Choroid plexus epithelial cell (primary cell): Measurements from ENCODE around the gene PFN2.
"Not testable (repeated sequence)": the region's sequence is repeated elsewhere in the genome, so short reads cannot be mapped to it uniquely, and the experiment has no call there.

Source experiments
- DNase-seq: peaks from one replicate; pipeline ENCODE4 v3.0.0-alpha.2; 2010; ENCODE audit warnings: low read depth
- H3K4me3 ChIP-seq: 2 replicates; pipeline ENCODE4 v1.5.1; 2011; ENCODE audit warnings: low read depth, mild to moderate bottlenecking, control low read depth, low read length, moderate library complexity
- TF ChIP-seq, protein P1 (sequence below): conservative IDR thresholded peaks from 2 replicates; pipeline ENCODE4 v1.5.1; 2011; ENCODE audit warnings: low read depth, mild to moderate bottlenecking, control low read depth, inconsistent platforms, low read length, moderate library complexity

PFN2 gene

DNA sequence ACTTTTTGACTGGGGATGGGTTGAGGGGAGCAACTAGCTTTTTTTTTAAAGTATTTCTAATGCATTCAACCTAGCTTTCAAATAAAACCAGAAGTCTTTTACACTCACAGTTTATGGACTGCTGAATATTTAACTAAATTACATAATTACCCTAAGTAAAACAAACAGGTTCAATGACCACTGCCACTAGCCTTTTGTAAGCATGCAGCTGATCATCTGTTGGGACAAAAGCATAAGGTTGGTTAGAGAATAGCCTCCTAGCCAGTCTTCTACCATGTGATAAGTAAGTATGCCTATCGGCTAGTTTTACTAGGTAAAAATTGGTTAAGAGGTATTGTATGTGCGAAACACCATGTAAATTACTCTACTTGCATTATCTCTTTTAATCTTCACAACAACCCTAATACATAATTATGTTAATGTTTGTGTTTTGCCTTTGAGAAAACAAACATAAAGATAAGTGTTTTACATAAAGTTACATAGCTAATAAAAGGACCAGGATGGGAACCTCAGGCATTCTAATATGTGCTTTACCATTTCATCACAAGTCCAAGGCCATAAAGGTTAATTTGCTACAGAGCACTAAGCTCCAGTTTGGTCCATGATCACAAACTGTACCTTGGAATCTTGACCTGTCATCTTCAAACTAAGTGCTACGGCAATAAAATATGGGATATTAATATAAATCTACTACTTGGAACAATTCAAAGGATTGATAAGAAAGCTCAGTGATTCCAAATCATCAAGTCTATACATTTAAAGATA lies 13.2 kb downstream of the PFN2 start:
- no peak overlapping the region for H3K4me3 ChIP-seq
- TF ChIP-seq, protein P1, sequence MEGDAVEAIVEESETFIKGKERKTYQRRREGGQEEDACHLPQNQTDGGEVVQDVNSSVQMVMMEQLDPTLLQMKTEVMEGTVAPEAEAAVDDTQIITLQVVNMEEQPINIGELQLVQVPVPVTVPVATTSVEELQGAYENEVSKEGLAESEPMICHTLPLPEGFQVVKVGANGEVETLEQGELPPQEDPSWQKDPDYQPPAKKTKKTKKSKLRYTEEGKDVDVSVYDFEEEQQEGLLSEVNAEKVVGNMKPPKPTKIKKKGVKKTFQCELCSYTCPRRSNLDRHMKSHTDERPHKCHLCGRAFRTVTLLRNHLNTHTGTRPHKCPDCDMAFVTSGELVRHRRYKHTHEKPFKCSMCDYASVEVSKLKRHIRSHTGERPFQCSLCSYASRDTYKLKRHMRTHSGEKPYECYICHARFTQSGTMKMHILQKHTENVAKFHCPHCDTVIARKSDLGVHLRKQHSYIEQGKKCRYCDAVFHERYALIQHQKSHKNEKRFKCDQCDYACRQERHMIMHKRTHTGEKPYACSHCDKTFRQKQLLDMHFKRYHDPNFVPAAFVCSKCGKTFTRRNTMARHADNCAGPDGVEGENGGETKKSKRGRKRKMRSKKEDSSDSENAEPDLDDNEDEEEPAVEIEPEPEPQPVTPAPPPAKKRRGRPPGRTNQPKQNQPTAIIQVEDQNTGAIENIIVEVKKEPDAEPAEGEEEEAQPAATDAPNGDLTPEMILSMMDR = no peak
- no peak for DNase-seq

DNA sequence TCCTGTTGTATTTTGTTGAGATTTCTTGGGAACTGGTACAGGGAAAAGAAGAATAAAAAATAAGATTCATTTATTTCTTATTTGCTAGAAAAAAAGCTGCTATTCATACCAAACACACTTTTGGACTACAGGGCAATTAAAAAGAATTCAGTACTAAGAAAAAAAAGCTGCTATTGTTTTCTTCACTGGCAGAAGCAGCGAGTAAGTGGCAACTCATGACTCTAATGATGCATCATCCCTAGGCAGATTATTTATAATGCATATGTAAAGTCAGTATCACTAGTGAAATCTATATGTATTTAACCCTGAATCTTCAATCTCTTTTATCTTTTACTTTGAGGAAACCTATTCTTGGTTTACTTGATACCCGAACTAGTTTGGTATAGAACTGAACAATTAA lies 15.2 kb downstream of the PFN2 start:
- no peak for DNase-seq
- H3K4me3 ChIP-seq = no peak overlapping the region
- TF ChIP-seq, protein P1 = no peak

DNA sequence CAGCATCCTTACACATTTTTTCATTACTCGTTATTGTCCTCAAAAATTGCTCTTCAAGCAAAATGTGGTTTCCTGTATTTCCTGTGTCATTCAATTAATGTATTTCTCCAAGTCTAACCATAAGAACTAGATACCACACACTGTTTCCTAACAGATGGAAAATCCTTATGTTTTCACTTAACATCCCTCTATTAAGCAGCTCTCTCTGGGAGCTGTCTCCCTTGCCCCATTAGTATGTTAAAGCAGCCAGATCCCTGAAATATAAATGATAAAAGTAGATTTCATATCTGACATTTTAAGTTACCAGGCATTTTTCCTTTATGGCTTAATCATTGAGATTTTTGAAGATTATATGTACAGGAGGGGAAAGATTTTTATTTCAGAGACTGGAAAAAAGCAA lies 15.9 kb downstream of the PFN2 start:
- TF ChIP-seq, protein P1 = no peak
- DNase-seq = no peak
- no peak overlapping the region for H3K4me3 ChIP-seq

DNA sequence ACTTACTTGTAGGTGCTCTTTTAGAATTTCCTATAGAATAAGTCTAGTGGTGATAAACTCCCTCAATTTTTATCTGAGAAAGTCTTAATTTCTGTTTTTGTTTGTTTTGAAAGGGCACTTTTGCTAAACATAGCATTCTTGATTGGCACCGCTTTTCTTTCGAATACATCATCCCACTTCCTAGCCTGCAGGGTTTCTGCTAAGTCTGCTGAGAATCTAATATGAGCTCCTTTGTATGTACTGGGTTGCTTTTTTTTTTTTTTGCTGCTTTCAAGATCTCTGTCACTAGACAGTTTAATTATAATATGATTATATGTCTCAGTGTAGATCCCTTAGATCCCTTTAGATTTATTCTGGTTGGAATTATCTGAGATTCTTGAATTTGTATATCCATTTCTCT lies 21.5 kb downstream of the PFN2 start:
- TF ChIP-seq, protein P1 = no peak
- no peak overlapping the region for H3K4me3 ChIP-seq
- DNase-seq = no peak

DNA sequence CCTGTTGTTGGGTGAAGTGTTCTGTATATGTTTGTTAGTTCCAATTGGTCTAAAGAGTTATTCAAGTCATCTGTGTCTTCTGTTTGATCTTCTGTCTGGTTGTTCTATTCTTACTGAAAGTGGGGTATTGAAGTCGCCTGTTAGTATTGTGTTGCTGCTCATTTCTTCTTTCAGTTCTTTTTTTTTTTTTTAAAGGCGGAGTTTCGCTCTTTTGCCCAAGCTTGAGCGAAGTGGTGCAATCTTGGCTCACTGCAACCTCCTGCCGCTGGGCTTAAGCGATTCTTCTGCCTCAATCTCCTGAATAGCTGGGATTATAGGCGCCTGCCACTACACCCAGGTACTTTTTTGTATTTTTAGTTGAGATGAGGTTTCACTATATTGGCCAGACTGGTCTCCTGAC lies 23.5 kb downstream of the PFN2 start:
- no peak for DNase-seq
- no peak overlapping the region for H3K4me3 ChIP-seq
- TF ChIP-seq, protein P1 = no peak

DNA sequence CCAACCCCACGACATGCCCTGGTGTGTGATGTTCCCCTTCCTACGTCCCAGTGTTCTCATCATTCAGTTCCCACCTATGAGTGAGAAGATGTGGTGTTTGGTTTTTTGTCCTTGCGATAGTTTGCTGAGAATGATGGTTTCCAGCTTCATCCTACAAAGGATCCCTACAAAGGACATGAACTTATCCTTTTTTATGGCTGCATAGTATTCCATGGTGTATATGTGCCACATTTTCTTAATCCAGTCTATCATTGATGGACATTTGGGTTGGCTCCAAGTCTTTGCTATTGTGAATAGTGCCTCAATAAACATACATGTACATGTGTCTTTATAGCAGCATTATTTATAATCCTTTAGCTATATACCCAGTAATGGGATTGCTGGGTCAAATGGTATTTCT lies 26.7 kb downstream of the PFN2 start:
- H3K4me3 ChIP-seq, DNase-seq: not testable (repeated sequence)

DNA sequence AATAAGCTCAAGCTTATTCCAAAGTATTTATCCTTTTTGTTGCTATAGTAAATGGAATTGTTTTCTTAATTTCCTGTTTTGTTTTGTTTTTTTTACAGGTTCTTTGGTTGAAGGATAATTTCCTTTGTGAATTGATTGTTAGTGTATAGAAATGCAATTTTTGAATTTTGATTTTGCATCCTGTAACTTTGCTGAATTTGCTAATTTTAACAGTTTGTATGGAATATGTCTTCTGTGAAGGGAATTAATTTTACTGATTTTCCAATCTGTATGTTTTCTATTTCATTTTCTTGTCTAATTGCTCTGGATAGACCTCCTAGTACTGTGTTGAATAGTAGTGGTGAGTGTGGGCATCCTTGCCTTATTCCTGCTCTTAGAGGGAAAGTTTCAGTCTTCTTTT lies 28.3 kb downstream of the PFN2 start:
- TF ChIP-seq, protein P1 = no peak
- no peak overlapping the region for H3K4me3 ChIP-seq
- no peak for DNase-seq

DNA sequence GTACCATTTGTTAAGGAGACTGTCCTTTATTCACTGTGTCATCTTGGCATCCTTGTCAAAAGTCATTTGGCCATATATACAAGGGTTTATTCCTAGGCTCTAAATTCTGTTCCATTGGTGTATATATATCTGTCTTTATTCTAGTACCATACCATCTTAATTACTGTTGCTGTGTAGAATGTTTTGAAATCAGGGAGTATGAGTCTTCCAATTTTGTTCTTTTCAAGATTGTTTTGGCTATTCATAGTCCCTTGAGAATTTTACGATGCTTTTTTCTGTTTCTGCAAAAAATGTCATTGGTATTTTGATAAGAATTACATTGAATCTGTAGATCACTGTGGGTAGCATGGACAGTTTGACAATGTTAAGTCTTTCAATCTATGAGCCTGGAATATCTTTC lies 28.7 kb downstream of the PFN2 start:
- TF ChIP-seq, protein P1 = no peak
- no peak for DNase-seq
- H3K4me3 ChIP-seq = no peak overlapping the region
